ENCODE data around the gene PDK3. TPM values are rescaled to one million over a fixed set of nuclear protein-coding genes. Genes with fewer than 3 reads are reported as not detected.

PDK3 gene
- total and polyA plus RNA-seq, 11 donors = 2.4 to 20.3 (median 14.6) TPM

GRCh38 chrX:24491741-24492140, 26.7 kb downstream of the PDK3 start:
- H3K27ac ChIP-seq = no peak overlapping the region
- H3K4me1 ChIP-seq = peaks cover 0 to 14% (median 4%) of the 10 kb centered on the region in 12 donors
- WGBS, 4 donors = 73 to 93% (median 83%) methylated on average over 4 of the region's 4 CpGs
- DNase-seq (no peak), ATAC-seq (no peak)
- no peak overlapping the region for H3K4me3 ChIP-seq
- H3K9me3 ChIP-seq = no peaks in the 10 kb centered on the region
- intact Hi-C loops (cut with DNase I) = loop anchor here in 3 of 10 donors (10.0 kb wide), 2 partner anchors 227 to 237 kb away; no protein-coding TSS in a partner anchor
- TF ChIP-seq CTCF (IDR thresholded peaks at IDR 0.05) = no peak
- H3K36me3 ChIP-seq = no peaks in the 10 kb centered on the region
- H3K27me3 ChIP-seq = no peaks in the 10 kb centered on the region

GRCh38 chrX:24493740-24494581, 28.9 kb downstream of the PDK3 start:
- no peak for DNase-seq
- intact Hi-C loops (cut with DNase I) = loop anchor here in 3 of 10 donors (10.0 kb wide), 2 partner anchors 229 to 239 kb away; no protein-coding TSS in a partner anchor
- no peaks in the 10 kb centered on the region for H3K9me3 ChIP-seq
- no peak for ATAC-seq
- H3K4me1 ChIP-seq = peaks cover 0 to 18% (median 6%) of the 10 kb centered on the region in 12 donors
- H3K27me3 ChIP-seq = no peaks in the 10 kb centered on the region
- peak overlapping the region in 2 of 12 donors; percentile 20 to 47 for H3K27ac ChIP-seq
- H3K36me3 ChIP-seq = no peaks in the 10 kb centered on the region
- WGBS, 4 donors = 53 to 65% (median 60%) methylated on average over 6 of the region's 6 CpGs
- TF ChIP-seq POLR2A (IDR thresholded peaks at IDR 0.05) (no peak), CTCF (IDR thresholded peaks at IDR 0.05) (no peak)
- no peak overlapping the region for H3K4me3 ChIP-seq

GRCh38 chrX:24494647-24495075, 29.6 kb downstream of the PDK3 start:
- peak in 1 of 5 donors; percentile 7 for DNase-seq
- Histone ChIP-seq H3K27me3 (no peaks in the 10 kb centered on the region), H3K4me3 (peak overlapping the region in 2 of 12 donors; percentile 7 to 24), H3K4me1 (peaks cover 0 to 18% (median 6%) of the 10 kb centered on the region in 12 donors), H3K9me3 (no peaks in the 10 kb centered on the region), H3K27ac (peak overlapping the region in 4 of 12 donors; percentile 20 to 62 (median 40)), H3K36me3 (peaks cover 0 to 6% (median 0%) of the 10 kb centered on the region in 9 donors)
- 18 to 50% (median 39%) methylated on average over 8 of the region's 8 CpGs for WGBS, 4 donors
- TF ChIP-seq CTCF (IDR thresholded peaks at IDR 0.05) (no peak), POLR2A (IDR thresholded peaks at IDR 0.05) (no peak)
- intact Hi-C loops (cut with DNase I) = loop anchor here in 5 of 10 donors (5.0 to 10.0 kb wide), 3 partner anchors 97 to 240 kb away; no protein-coding TSS in a partner anchor
- ATAC-seq = peak in 3 of 4 donors; percentile 75 to 82 (median 77)

- Histone ChIP-seq H3K27ac (peak overlapping the region in 1 of 12 donors; percentile 62), H3K36me3 (peaks cover 0 to 12% (median 0%) of the 10 kb centered on the region in 9 donors), H3K9me3 (no peaks in the 10 kb centered on the region), H3K4me1 (peaks cover 0 to 18% (median 6%) of the 10 kb centered on the region in 12 donors), H3K27me3 (no peaks in the 10 kb centered on the region), H3K4me3 (no peak overlapping the region)
- DNase-seq (no peak), ATAC-seq (no peak)
- intact Hi-C loops (cut with DNase I) = loop anchor here in 5 of 10 donors (5.0 to 10.0 kb wide), 3 partner anchors 98 to 241 kb away; no protein-coding TSS in a partner anchor
- 82 to 95% (median 91%) methylated on average over 5 to 6 of the region's 6 CpGs for WGBS, 4 donors
- TF ChIP-seq POLR2A (IDR thresholded peaks at IDR 0.05) (no peak), CTCF (IDR thresholded peaks at IDR 0.05) (no peak)
These were observed 30.6 kb downstream of the PDK3 start for GRCh38 chrX:24495700-24496099.
